Stimulated activated CD4-positive, alpha-beta T cell treated with anti-CD3 and anti-CD28 coated beads, Interleukin-12 subunit alpha, Interleukin-12 subunit beta, amount 100 ng/mL, for 48 hours (primary cell): Measurements from ENCODE around the gene NPLOC4.

Experiments
- DNase-seq, 3 donors: peaks; one replicate each; pipeline ENCODE4 v3.0.0-alpha.2; 2020; ENCODE audit warnings: low read depth in 2 of 3, low spot score in 1 of 3

The NPLOC4 gene

DNA sequence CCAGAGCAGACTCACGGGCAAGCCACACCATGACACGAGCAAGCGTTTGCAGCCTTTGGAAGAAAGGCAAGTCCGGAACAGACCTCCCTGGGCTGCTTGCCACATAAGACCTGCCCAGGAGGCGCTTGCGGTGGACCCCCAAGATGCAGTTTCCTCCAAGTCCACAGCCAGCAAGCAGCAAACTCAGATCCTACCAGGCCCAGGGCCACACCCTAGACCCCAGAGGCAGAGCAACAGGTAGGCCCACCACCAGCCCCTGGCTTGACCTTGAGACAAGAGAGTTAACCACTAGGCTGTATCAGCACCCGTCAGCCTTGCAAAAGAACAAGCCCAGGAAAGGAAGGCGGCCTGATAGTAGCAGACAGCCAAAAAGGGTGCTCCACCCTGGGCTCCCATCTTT is 87.1 kb downstream of the NPLOC4 start:
- no peak for DNase-seq

DNA sequence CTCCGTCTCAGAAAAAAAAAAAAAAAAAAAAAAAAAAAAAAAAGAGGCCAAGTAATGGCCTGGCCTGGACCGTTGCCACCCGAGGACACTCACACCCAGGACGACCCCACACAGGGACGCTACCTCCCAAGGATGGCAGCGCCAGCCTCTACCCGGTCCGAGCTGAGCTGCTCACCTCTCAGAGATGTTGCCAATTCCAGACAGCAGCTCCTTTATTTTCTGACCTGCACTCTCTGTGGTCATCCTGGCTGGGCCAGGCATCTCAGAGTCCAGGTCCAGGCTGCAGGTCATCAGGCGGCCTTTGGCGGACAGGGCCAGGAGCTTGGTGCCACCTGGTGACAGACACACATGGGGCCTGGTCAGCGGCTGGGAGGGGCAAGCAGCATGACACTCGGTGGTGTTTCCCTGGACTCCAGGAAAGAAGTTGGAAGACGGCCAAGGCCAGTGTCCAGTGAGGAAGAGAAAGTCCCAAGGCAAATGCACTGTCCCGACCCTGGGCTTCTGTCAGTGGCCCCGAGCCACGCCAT is 87.8 kb downstream of the NPLOC4 start:
- DNase-seq, result no peak

DNA sequence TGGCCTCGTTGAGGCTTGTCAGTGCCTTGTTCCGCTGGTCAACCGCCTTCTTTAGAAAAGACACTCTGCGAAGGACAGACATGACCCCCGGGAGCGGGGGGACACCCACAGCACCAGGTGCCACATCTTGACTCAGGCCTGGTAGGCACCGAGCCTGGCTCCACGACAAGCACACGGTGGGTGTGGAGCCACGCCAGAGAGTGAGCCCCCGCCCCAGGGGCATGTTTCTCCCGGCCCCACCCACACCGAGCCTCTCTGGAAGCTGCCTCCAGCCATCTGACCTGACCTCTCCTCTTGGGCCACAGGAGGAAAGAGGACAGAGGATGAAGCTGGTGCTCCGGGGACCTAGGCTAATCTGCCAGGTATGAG is 89.3 kb downstream of the NPLOC4 start:
- DNase-seq, result no peak

DNA sequence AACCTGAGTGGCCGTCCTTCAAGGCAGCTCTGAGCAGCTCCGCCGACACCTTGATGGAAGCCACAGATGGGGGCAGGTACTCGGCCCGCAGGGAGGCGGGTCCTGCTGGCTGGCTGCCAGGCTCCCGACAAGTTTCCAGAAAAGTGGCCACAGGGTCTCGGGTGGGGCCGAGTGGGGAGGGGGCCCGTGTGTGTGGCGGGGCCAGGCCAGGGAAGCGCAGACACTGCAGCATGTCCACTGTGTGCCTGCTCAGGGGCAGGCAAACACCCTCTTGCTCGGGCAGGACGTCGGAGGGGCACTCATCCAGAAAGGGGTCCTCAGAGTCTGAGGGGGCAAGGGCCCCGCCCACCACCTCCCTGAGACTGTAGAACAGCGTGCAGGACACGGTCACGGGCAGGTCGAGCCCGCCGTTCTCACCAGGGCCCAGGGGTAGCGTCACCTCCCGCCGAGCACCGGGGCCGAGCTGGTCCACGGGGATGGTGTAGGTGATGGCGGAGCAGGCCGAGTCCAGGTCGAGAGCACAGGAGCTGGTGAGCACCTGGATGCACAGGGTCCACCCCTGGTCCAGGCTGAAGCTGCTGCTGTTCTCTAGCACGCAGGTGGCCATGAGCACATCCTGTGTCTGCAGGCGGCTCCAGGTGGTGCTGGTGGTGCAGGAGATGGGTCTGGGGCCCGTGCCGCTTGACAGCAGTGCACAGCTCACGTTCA is 89.9 kb downstream of the NPLOC4 start:
- DNase-seq, result no peak

DNA sequence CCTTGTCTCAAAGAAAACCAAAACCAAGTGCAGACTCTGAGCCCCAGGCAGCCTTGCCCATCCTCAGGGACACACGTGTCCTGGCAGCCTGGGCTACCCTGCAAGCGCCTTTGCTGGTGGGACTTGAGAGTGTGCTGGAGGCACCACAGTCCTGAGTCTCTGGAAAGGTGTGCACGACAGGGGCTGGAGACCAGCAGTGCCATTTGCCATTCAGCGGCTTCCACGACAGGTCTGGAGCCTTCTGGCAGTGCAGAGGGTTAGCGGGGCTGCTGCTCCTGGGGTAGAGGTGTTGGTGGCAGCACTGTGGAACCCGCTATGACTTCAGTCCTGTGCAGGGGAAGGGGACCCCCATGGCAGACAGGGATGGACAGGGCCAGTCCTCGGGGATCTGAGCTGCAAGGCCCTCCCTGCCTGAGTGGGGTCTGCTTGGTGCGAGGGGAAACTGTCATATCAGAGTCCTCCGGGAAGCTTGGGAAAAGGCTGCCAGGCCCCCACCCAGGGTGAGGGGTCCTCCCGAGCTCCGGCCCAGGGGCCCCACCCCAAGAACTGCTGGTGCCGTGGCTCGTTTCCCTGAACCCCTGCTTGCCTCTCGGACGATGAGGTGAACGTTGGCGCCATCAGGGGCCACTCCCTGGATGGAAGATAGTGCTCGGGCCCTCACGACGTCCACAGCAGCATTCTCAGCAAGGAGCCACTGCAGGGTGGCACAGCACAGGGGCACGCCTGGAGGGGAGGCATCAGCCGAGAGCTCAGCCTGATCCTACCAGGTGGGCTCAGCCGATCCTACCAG is 91.6 kb downstream of the NPLOC4 start:
- no peak for DNase-seq

DNA sequence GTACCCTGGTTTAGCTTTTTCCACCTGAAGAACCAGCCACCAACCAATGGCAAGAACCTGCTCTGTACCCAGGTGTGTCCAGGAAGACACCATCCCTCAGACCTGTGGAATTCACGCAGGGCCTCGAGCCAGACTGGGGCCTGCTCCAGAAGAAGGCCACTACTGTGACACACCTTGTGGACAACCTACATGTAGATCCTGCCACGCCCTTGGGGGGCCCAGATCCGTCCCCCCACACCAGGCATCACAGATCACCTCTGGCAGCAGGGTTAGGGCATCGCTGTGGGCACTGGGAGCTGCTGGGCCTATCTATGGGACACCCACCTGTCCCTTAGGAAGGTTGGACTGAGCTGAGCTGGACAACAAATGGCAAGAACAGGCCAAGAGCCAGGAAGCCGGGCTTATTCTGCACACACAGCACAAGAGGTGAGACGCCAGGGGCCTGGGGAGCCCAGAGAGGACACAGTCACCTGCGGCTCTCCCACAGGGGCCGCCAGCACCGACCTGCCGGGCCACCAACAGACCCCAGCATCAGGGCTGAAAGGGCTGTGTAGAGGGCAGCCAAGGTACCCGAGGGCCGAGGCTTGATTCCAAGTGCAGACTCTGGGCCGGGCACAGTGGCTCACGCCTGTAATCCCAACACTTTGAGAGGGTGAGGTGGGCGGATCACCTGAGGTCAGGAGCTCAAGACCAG is 92.5 kb downstream of the NPLOC4 start:
- DNase-seq, result no peak

DNA sequence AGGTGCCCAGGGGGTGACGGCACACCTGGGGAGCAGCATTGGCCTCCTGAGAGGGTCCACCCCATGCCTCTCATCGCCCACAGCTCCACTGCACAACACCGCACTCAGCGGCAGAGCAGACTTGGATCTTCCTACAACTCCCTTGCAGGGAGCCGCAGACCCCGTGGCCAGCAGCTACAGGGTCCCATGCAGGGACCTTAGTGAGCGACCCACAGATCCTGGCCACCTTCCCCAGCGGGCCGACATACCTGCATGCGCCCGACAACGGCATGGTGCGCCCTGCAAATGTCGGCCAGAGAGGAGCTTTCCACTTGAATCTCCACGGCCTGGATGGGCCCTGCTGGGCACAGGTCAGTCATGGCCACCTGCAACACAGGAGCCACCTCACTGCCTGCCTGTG is 93.2 kb downstream of the NPLOC4 start:
- no peak for DNase-seq

DNA sequence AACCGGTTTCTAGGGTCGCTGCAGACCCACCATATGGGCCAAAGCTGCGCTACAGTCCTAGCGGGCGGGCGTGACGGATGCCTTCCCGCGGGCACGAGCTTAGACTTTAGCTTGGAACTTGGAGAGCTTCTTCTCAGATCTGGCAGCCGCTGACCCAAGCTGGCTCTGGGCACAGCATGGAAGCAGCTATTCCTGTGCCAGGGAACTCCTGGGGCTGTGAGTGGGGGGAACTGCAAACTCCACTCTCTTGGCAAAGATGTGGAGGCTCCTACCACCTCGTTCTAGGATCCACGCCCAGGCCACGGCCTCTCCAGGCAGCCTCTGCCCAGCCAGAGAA is 93.6 kb downstream of the NPLOC4 start:
- no peak for DNase-seq

DNA sequence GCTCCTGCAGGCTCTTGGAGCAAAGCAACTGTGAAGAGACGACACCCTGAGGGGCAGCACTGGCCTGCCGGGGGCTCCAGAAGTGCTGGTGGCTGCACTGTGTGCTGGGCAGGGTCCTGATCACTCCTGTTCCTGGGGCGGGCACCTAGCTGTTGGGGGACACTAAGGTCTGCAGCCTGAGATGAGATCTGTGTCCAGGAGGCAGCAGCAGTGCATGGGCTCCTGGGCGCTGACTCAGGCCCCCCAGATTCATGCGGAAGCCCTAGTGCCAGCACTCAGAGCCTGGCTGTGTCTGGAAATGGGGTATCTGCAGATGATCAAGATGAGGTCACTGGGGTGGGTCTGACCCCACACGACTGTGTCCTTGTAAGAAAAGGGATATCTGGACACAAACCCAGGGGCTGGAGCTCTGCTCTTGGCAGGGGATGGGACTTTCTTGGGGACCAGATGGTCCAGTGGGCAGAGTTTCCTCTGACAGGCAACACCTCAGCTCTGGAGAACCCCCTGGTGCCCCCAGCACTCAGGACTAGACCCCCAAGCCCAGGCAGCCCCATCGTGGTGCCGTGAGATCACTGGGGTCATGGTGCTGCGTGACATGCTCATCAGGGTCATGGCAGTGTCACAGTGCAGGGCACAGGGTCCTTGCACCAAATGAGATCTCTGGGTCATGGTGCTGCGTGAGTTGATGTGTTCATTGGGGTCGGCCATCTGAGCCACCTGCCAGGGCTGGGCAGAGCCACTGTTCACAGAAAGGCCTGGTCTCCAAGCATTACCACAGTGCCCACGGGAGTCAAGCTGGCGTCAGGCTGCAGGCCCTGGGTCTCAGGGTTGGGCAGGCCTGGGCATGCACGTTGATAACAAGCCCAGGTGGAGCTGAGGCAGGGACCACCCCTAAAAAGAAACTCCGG is 94.2 kb downstream of the NPLOC4 start:
- DNase-seq, result no peak

DNA sequence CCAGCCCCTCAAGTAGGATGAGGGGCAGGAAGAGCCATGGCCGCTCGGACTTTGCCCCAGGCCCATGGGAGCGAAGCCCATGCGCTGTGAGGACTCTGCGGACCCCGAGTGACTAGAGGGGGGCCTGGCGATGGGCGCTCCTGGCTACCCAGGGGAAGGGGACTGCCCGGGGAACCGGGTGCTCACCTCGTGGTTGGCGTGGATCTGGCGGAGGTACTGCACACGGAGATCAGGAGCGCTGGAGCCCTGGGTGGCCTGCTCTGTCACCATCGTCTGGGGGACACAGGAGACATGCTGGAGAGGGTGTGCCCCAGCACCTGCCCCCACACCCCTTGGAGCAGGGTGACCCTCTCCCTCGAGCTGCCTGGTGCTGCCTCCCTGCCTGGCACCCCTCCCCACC is 95.8 kb downstream of the NPLOC4 start:
- no peak for DNase-seq

DNA sequence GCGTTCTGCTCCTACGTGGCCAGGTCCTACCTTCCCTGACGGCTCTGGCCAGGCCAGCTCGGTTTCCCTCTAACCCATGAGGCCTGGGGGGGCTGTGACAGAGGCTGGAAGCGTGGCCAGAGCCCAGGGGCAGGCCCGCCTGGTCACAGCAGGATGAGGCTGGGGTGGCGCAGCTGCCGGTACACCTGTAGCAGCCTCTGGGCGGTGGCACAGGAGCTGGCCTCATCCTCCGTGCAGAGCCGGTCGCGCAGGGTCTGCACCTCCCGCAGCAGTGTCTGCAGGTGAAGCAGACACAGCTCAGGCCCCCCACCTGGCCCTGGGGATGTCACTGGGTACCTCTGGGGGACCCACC is 96.3 kb downstream of the NPLOC4 start:
- no peak for DNase-seq

DNA sequence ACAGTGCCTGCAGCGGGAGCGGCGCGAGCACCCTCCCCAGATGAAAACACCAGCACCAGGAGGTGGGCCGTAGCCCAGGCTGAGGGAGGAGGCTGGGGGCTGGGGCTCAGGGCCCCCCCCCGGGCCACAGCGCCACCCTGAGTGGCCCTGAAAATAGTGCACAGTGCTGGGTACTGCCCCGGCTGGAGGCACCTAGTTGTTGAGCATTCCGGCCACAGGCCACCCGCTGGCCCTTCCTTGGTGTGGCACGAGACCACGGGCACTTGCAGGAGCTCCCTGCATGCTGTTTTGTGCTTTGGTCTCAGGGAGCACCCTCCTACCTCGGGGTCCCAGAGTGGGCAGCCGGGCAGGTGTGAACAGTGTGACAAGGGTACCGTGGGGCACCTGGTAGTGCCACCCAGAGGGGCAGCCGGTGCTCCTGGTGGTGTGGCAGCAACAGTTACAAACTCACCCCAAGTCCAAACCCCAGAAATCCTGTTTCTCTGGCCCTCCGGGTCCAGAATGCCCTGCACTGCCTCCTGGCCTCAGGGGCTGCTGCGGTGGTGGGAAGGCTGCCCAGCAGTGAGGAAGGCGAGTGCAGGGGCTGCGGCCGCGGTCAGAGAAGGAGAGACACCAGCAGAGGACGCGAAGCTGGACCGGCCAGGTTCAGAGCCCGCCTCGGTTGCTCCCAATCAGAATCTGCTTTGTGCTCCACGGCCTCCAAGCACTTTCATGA is 96.8 kb downstream of the NPLOC4 start:
- no peak for DNase-seq

DNA sequence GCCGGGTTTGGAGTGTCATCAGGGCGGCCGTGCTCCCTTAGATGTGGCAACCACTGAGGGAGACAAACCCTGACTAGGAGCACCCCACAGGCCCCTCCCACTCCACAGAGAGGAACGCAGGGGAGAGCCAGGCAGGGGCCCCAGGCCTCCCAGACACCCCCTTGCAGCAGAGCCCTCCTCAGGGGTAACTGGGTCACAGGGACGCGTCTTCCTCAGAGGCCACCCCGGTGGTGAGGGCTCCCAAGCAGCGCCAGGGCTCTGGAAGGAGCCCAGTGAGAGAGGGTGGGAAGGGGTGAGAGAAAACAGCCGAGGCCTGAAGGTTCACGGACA is 97.4 kb downstream of the NPLOC4 start:
- DNase-seq, result no peak

DNA sequence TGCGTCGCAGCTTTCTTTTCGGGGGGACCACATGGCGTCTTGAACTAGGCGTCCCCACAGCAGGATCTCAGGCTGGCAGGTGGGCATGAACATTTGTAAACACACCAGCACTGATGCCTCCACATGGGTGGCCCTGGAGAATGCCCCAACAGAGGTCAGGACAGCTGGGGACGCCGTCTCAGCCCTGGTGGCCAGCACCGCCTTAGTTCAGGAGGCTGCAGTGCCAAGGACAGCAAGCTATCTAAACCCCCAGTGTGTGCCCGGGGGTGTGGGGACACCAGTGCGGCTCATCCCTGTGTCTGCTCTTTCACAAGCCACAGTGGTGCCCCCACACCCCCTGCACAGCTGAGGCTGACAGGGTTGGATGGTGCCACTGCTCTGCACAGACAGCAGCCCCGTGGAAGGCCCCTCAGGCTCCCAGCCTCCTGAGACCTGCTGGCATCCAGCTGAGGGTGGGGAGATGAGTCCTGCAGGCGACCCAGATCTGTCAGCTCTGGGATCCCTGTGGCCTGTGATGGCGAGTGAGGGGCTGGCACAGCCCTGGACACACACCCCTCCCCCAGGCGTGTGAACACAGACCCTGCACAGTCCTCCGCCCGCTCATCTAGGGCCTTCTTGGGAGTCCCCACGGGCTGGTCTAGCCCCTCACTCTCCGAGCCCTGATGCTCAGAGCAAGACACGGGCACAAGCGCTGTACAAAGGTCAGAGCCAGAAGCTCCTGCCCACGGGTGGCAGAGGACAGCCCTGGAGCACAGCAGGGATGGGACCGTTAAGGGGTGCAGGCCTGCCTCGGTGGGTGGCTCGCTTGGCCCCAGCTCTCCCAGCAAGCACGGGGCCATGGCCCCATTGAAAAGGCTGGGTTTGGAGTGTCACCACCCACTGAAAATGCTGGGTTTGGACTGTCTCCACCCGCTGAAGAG is 98.0 kb downstream of the NPLOC4 start:
- DNase-seq, result no peak

DNA sequence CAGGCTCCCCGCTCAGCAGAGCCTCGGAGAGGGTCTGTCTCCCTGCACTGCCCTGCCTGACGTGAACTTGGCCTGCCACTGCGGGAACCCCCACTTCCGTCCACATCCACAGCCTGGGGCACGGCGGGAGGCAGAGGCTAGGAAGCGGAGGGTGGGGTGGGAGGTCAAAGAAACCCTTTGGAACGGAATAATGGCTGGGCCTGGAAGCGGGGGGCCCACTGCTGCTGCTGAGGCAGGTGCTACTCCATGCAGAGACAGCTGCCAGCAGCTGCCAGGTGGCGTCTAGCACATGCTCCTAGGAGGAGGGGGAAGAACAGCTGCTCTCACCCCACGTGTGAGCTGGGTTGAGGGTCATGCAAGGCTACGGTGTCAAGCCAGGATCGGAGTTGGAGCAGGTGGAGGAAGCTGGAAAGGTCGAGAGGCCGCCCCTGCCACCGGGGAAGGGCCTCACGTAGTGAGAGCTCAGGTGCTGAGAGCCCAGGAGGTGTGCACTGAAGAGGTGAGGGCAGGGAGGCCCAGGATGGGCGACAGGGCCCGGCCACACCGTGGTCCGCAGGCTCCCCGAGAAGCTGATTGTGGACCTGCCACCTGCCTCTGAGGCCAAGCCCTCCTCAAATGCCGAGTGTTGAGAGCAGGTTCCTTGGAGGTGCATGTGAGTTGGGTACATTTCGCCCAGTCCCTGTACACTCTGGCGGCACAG is 98.9 kb downstream of the NPLOC4 start:
- DNase-seq, result no peak

DNA sequence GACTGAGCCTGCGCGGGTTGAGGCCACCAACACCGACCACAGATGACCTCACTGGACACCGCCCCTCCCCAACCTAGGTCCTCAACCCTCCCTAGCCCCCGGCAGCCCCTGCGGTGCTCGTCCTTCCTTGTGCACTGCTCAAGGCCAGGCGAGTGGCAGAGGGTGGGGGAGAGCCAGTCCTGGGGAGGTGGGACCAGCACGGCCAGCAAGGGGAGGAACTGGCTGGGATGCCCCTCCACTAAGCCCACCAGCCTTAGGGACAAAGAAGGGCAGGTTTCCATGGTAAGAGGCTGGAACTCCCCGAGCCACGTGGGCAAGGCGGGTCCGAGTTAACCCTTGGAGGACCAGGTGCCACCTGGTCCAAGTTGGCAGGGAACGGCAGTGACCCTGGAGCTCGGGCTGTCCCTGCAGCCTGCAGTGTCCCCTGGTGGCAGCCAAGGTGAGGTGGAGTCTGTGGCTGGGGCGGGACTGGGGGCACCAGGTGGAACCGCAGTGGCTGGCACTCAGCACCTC is 99.5 kb downstream of the NPLOC4 start:
- DNase-seq, result no peak

DNA sequence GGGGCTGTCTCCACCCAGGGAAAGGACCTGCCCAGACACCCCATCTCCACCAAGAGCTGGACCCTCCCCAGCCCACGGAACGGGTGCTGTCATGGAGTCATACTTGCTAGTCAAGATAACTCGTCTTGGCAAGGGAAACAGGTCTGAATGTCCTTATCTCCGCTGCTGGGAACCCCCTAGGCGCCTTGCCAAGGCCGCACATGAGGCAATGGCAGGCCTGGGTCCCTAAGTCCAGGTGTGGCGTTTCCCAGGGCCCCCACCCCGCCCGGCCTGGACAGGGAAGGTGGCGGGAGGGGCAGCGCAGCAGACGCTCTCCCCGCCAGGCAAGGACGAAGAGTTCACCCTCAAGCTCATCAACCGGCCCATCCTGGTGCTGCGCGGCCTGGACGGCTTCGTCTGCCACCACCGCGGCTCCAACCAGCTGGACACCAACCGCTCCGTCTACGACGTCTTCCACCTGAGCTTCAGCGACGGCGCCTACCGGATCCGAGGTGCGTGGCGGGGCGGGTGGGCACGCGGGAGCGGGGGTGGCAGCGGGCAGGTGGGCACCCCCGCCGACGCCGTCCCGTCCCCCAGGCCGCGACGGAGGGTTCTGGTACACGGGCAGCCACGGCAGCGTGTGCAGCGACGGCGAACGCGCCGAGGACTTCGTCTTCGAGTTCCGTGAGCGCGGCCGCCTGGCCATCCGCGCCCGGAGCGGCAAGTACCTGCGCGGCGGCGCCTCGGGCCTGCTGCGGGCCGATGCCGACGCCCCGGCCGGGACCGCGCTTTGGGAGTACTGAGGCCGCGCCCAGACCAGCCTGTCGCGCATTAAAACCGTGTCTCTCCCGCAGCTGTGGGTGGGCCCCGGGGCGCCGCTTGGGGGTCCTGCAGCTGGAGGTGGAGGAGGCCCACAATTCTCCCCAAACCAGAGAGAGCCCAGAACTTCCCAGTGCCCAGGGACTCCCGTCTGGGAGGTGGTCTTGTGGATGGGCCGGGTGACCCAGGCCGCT is 100.3 kb downstream of the NPLOC4 start:
- no peak for DNase-seq
